ENCODE results near the gene TAX1BP1.

- TF ChIP-seq CTCF (IDR thresholded peaks at IDR 0.05; ENCODE audit: extremely low read depth in 1 of 2, insufficient read depth in 1 of 2, low read depth in 1 of 2, low read length in 2 of 2) (no peak), POLR2AphosphoS5 (IDR thresholded peaks at IDR 0.05; ENCODE audit: insufficient read depth, low read depth, low read length) (no peak), POLR2A (IDR thresholded peaks at IDR 0.05; ENCODE audit: low read depth, low read length) (no peak), MAX (IDR thresholded peaks at IDR 0.05; ENCODE audit: insufficient read depth, insufficient read length) (no peak)
These were observed 36.8 kb upstream of the TAX1BP1 start for GRCh38 chr7:27703181-27703580.

Data from endothelial cell of umbilical vein (primary cell).